GM21447 (cell line): ENCODE data around the gene WDR72.
"Not testable (repeated sequence)": the region's sequence is repeated elsewhere in the genome, so short reads cannot be mapped to it uniquely, and the experiment has no call there.

Experiments
- ATAC-seq: cut with Tn5 transposase; IDR thresholded peaks from one replicate; pipeline ENCODE4 v1.9.1; 2021; ENCODE audit not compliant: unreplicated experiment

WDR72 gene

DNA sequence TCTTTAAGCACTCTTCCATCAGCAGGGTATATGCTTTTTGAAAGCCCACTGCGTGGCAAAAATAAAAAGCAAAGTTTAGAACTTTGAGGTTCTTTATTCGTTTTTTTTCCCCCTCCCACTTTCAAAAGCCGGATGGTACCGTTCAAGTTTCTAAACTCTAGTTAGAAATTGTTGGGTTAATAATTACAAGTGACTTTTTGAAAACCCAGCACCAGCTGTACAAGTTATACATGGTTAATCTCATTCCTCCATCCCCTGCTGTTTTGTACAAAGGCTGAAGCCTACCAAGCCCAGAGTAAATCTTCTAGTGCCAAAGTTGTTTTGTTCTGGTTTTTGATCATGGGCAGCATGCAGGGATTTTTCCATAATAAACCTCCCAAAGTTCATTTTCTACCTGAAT is 48.6 kb downstream of the WDR72 start:
- ATAC-seq: no peak

DNA sequence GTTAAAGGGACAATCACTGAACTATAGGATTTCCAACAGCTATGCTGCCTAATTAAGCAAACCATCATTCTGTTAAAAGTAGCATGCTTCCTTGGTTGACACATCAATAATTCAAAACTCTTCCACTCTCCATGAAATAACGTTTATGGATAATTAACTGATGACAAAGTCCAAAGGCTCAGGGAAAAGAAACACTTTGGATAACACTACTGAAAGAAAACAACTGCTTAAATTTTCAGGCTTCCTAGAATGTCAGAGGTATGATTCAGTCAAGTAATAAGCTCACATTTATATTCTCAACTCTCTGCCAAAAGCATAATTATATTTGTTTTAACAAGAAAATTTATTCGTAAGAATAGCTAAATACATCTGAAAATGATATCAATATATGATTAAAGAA is 49.6 kb downstream of the WDR72 start:
- ATAC-seq: no peak

DNA sequence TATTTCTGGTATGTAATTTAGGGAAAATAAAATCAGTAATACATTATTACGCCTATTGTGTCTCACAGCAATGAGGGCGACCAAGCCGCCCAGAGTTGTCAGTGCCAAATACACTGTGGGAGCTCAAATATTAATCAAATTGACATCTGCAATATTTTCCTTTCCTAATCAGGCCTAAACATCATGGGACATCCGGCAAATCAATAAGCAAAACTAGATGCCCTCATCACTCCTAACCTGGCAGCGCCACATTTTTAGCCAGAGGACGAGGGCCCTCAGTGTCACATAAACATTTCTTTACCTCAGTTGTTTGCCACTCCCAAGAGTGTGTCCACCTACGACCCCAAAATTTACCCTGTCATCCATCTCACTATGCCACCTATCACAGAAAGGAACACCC is 64.1 kb downstream of the WDR72 start:
- ATAC-seq: no peak

DNA sequence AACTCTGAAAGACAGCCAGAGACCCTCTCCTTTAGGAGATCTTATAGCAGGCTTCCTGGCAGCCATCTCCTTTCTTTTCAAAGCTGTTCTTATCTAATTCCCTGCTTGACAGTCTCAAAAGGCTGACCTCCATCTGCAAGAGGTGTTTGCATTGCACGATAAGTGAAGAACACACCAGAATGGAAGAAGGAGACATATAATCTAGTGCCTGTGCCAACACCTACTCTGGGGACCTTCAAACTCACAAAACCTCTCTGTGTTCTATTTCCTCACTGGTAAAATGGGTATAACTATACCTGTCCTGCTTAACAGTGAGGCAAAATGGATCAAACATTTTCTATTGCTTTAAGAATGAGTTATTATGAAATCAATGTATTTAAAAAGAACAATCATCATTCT is 65.0 kb downstream of the WDR72 start:
- no peak for ATAC-seq

DNA sequence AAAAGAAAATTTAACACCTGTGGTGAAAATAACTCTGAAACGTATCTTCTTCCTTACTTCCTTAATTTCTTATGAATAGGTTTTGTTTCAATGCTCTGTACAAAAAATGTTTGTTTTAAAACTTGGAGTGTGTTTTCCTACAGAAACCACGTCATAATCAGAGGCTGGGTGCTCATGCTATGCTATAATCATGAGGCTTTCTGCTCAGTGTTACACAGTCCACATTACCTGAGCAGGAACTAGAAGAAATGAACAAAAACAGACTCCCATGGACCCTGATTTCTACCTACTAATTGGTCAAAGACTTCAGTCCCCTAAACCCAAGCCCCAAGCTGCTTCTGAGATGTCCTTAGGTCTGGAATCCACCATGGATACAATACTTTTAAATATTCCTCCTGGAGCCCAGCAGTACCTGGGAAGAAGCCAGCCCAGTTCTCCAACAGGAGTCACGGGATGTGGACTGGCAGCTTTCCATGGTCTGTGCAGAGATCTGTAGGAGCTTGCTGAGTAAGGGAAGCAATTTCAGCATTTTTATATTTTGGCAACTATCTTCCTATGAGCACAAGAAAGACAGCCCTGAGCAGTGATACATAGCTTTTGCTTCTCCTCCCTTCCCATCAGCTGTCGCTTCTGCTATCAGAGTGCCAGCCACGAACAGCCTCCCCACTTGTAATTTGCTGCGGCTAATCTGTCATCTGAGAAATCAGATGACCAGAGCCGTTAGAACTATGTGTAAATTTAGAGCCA is 65.6 kb downstream of the WDR72 start:
- no peak for ATAC-seq

DNA sequence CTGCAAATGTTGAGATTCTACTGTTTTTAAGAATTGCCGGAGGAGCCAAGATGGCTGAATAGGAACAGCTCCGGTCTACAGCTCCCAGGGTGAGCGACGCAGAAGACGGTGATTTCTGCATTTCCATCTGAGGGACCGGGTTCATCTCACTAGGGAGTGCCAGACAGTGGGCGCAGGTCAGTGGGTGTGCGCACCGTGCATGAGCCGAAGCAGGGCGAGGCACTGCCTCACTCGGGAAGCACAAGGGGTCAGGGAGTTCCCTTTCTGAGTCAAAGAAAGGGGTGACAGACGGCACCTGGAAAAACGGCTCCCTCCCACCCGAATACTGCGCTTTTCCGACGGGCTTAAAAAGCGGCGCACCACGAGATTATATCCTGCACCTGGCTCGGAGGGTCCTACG is 75.3 kb downstream of the WDR72 start:
- ATAC-seq: not testable (repeated sequence)

DNA sequence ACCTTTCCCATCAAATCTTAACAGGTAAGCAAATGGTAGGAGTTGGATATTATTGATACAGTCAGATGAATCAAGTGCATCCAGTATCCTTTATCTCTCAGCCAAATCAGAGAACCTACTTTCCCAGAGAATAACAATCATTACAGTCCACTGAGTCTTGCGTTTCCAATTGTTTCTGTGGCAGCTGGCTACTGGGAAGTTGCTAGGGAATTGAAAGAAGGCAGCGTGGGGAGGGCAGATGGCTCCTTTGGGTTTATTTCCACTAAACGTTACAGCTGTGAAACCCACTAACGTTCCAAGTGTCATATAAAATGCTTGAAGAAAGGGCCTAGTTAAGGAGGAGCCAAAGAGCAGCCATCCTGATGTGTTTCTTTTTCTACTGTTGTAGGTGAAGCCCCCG is 78.4 kb downstream of the WDR72 start:
- ATAC-seq: no peak

DNA sequence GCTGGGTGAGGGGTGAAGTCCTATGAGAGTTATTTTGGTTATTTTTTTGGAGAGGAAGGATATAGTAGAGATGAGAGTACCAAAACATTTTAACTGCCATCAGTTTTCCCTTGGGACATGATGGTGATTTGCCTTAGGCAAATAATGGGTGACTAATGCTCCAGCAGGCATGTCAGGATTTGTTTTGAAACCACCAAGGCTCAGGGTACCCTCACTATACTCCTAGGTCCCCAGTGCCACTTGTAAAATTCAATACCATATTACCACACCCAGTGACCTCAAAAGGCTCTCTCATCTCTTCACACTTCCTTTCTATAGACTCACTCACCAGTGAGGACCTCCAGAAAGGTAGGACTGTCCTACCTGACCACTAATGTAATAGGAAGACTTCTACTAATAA is 83.6 kb downstream of the WDR72 start:
- ATAC-seq: no peak

DNA sequence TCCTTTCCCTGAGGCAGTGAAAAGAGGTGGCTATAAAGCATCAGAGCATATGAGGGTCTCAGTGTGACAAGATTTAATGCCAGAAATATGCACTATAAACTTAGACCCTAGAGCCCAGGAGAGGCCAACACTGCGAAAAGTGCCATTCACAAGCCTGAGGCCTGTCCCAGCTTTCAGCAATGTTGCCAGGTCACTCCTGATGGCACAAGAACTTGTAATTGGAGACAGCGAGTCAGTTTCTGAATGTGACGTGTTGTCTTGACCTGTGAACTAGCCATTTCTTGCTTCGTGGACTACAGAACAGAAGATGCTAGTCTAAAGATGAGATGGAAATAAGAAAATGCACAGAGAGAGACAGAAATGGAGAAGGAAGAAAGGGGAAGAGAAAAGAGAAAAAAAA is 87.9 kb downstream of the WDR72 start:
- no peak for ATAC-seq

DNA sequence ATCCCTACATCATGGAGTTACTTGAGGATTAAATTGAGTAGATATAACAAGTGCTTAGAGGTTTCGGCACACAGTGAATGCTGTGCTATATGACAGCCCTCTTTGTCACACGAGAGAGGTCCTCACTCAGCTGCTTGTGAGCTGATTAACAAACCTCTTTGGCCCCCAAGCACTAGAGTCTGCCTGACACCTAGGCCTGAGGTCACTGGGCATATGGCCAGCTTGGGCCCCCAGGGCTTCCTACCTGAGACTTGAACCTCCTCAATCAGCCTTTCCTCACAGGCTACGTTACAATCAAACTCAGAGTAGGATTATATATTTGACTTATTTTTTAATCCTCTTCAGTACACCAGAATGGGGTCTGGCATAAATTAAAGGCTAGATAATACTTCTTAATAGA is 88.8 kb downstream of the WDR72 start:
- ATAC-seq: no peak

DNA sequence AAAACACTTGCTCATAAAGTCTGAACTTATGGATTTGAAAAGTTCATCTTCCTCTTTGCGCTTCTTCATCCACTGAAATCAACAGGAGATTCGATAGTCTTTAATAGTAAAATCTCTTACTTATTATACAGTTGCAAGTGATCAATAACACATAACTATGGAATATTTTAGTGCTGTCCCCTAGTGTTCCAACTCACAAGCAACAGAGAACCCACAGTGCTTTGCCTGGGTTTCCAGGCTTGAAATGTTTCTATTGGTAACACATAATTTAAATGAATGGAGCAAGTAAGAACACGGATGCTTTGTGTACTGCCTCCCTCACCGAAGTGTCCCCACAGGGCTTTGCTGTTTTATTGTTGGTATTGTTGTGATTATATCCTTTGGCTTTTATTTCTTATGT is 93.5 kb downstream of the WDR72 start:
- ATAC-seq: no peak

DNA sequence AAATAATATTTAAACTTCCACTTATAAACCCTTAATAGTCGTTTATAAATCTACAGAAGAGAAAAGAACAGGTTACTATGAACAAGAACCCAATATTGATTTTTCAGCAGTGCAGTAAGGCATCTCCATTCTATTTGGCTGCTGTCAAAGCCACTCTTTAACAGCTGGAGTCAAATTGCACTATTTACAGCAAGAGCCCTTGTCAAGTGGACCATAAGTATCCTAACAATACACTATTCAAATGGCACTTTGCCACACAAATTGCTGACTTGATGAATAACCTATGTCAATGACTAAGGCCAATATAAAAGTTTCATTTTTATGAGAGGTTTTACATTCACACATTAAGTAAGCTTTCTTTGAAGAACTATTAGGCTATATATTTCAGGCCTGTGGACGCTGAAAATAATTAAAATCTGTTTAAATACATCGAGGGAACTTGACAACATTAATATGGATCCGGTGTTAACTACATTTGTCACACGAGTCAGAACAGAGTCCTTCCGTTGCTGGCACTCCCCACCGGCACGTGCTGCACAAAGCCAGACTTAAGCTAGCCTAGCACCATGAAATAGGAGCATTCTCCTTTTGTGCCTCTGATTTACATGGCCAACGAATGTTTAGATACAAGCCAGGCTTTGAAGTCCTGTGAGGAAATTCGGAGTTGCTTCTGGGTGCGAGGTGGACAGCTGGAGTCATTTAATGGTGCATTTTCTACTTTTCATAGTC is 100.5 kb downstream of the WDR72 start:
- no peak for ATAC-seq

DNA sequence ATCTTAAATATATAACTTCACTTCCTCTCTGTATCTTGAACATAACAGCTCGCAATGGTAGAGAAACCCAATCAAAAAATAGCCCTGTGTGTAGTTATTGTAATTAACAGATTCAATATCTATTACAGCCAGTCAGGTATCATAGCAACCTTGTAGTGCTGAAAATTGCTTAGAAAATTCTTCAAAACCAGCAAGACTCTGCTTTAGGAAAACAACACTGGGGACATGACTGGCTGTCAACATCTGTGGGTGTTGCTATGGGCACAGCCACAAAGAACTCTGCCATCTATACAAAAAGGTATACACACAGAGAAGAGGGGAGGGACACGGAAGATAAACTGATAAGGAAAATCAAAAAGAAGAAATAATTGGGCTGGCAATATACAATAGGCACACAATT is 101.2 kb downstream of the WDR72 start:
- no peak for ATAC-seq

DNA sequence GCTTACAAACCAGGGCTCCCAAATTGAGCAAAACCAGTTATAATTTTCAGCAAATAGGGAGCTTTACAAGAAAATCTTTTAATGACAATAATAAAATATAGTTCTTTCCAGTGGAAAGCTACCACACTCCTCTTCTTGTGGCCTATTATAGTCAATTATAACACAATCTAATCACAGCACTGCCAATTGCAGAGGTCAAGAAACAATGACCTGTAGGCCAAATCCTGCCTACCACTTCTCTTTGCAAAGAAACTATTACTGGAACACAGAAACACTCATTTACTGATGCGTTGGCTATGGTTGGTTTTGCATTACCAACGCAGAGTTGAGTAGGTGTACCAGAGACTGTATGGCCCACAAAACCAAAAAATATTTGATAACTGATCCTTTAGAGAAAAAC is 110.5 kb downstream of the WDR72 start:
- no peak for ATAC-seq

DNA sequence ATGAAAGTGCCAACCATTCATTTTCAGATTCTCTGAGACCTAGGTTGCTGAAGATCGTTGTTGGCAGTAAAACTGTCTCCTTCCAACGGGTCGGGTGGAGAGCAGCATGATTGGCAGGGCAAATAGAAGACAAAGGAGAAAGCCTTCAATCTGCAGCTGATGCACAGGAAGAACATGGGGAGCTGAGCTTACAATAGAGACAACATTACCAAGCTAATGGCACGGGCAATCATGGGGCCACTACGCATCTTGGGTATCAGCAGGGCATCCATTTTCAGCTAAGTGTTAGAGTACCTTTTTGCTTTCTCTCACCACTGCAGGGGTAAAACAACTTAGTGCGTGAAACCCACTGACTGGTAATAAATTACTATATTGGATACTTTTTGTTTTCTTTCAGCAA is 114.8 kb downstream of the WDR72 start:
- no peak for ATAC-seq

DNA sequence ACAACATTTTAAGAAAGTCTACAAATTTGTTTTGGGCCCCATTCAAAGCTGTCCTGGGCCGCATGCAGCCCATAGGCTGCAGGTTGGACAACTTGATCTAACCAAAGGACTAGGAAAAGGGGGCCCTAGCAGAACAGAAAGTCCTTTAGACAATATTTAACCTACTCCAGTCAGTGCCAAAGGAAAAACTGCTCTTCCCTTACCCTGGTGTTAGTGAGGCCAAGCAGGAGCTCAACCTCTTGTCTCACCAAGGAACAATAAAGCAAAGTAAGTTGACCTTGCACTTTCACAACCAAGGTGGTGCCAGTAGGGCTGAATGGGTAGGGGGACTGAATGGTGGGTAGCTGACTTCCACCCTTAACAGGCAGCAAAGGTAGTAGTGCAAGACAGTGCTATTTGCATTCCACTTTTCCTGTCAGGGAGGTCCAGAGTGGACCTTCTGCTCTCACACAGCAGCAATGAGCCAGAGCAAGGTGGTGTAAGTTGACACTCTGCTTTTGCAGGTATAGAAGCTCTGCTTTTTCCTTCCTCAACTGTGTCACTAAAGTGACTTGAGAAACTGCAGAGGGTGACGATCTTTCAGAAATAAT is 124.9 kb downstream of the WDR72 start:
- ATAC-seq: no peak

DNA sequence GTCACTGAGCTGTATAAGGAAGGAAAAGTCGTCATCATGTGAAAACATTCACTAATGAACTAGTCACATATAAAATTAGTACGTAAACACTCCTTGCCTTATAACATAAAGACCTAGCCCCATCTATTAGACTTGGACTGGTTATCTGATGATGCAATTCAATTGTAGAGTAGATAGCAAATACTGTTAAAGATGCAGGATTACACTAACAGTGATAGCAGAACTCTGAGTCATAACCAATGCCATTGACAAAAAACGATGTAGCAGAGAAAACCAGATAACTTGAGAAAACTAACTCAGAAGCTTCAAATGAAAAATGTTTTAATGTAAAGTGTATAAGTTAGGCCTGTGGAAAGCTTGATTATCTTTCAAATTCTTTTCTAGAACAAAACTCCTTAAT is 132.2 kb downstream of the WDR72 start:
- no peak for ATAC-seq

DNA sequence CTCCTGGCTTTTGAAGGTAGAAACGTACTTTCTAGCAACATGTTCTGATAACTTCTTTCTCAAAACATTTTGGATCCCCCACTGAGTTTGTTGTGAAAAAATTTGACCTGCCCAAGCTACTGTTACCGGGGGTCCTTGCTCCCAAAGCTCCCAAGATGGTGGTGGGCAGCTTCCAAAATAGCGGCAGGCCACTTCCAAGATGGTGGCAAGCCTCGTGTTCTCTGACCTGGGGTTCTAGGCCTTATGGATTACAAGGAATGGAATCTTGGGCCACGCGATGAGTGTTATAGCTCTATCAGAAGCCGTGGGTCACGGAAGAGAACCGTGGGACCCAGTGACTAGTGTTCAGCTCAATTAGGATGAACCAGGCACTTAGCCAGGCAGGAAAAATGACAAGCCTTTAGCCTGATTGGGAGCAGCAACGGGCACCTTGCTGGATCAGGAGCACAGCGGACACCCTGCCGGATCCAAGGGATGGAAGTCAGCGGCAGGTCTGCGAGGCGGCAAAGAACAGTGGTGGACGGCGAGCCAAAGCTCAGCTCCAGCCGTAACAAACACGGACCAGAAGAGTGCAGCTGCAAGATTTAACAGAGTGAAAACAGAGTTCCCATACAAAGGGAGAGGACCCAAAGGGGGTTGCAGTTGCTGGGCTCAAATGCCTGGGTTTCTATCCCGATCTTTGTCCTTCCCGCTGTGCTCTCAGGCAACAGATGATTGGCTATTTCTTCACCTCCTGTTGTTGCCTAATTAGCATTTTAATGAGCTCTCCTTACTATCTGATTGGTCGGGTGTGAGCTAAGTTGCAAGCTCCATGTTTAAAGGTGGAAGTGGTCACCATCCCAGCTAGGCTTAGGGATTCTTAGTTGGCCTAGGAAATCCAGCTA is 133.3 kb downstream of the WDR72 start:
- no peak for ATAC-seq

DNA sequence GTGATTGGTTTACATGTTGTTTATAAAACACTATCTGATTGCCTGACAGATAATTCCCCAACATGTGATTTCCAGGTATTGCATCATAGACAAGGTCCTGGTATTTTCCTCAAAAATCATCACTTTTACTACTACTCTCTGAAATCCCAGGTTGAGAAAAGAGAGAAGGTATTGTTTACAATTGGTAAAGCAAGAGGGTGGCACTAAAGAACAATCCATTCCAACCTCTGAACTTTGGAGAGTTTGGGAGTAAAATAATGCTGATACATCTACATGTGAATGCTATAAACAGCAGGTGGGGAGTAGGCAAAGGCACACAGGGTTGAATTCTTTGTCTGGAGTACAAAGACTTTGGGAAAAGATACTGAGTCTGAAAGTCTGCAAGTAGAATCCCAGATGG is 134.2 kb downstream of the WDR72 start:
- no peak for ATAC-seq

DNA sequence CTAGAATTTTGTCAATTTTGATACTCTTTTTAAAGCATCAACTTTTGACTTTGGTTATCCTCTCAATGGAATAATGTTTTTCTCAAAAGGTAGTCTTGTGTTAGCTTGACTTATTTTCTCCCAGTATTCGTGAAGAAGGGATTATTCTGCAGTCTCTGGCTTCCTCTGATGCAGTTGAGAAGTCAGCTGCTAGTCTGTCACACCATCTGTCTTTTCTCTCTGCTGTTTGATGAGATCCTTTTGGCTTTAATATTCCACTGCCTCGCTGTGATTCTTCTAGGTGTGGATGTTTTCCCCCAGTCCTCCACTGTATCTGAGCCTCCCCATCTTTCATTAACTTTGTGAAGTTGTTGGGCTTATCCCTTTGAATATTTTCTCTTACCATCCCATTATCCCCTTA is 141.0 kb downstream of the WDR72 start:
- no peak for ATAC-seq

DNA sequence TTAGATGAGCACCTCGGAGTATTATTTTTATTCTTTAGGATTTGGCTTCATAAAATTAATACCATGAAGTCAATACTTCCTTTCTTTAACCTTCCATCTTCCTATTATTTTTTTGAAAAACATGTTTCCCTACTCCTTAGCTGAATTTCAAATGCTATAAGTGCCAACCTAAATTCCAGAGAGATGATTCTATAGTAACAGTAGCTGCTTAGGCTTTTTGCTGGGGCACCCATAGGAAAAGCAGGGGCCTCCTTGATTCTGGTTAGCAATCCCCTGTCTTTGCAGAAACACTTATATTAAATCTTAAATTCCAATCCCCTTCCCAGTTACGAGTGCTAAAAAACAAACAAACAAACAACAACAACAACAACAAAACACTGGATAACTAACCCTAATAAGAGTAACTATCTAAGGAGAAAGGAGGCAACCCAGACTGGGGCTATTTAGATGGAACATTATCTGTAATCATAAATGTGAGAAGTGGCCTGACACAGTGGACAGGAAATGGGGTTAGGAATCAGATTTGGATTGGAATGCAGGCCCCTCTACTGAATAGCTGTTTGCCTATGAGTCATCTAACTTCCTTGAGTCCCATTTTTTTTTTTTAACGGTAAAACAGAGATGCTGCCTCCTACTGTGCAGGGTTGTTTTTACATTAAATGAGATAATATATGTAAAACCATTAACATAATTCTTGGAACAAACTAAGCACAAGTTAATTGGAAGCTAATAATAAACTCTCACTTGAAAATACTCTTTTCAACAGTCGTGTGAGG is 148.1 kb downstream of the WDR72 start:
- no peak for ATAC-seq
